Ishikawa (cell line): ENCODE results near the gene ZNF343.

ENCODE experiments used
- CEBPB ChIP-seq: IDR thresholded peaks from 2 replicates; pipeline ENCODE4 v1.6.1; 2012
- CREB1 ChIP-seq: IDR thresholded peaks from 2 replicates; pipeline ENCODE4 v1.6.1; 2012; ENCODE audit warnings: low read depth
- EGR1 ChIP-seq: IDR thresholded peaks from 2 replicates; pipeline ENCODE4 v1.6.1; 2012
- EP300 ChIP-seq: IDR thresholded peaks from 2 replicates; pipeline ENCODE4 v1.6.1; 2012; ENCODE audit warnings: borderline replicate concordance
- FOXM1 ChIP-seq: IDR thresholded peaks from 2 replicates; pipeline ENCODE4 v1.6.1; 2012; ENCODE audit warnings: low read depth, borderline replicate concordance
- MAX ChIP-seq: IDR thresholded peaks from 2 replicates; pipeline ENCODE4 v1.6.1; 2012
- NFIC ChIP-seq: IDR thresholded peaks from 2 replicates; pipeline ENCODE4 v1.6.1; 2012
- RAD21 ChIP-seq: IDR thresholded peaks from 2 replicates; pipeline ENCODE4 v1.6.1; 2012; ENCODE audit warnings: low read depth
- REST ChIP-seq: IDR thresholded peaks from 2 replicates; pipeline ENCODE4 v1.6.1; 2012; ENCODE audit warnings: low read depth, mild to moderate bottlenecking
- TAF1 ChIP-seq: IDR thresholded peaks from 2 replicates; pipeline ENCODE4 v1.6.1; 2012; ENCODE audit warnings: low read depth, mild to moderate bottlenecking
- TCF12 ChIP-seq: IDR thresholded peaks from 2 replicates; pipeline ENCODE4 v1.6.1; 2012; ENCODE audit warnings: low read depth
- TEAD4 ChIP-seq: IDR thresholded peaks from 2 replicates; pipeline ENCODE4 v1.6.1; 2012
- USF1 ChIP-seq: IDR thresholded peaks from 2 replicates; pipeline ENCODE4 v1.6.1; 2012
- YY1 ChIP-seq: IDR thresholded peaks from 2 replicates; pipeline ENCODE4 v1.6.1; 2012; ENCODE audit warnings: low read depth
- ZBTB7A ChIP-seq: IDR thresholded peaks from 2 replicates; pipeline ENCODE4 v1.6.1; 2012; ENCODE audit warnings: low read depth

The ZNF343 gene

GRCh38 chr20:2541940-2542339 is 33.2 kb upstream of the ZNF343 start:
- TF ChIP-seq EGR1: no peak
- TF ChIP-seq NFIC: no peak
- TF ChIP-seq MAX: no peak
- no peak for TF ChIP-seq REST
- TF ChIP-seq TAF1: no peak
- no peak for TF ChIP-seq CEBPB
- TF ChIP-seq ZBTB7A: no peak
- TF ChIP-seq TEAD4: no peak
- no peak for TF ChIP-seq USF1
- TF ChIP-seq TCF12: no peak
- TF ChIP-seq FOXM1: no peak
- no peak for TF ChIP-seq RAD21
- TF ChIP-seq CREB1: no peak
- no peak for TF ChIP-seq EP300

GRCh38 chr20:2538931-2539720 is 30.4 kb upstream of the ZNF343 start:
- TF ChIP-seq TEAD4: no peak
- TF ChIP-seq TAF1: no peak
- TF ChIP-seq USF1: no peak
- no peak for TF ChIP-seq YY1
- no peak for TF ChIP-seq FOXM1
- no peak for TF ChIP-seq REST
- no peak for TF ChIP-seq CREB1
- TF ChIP-seq MAX: no peak
- TF ChIP-seq RAD21: no peak
- no peak for TF ChIP-seq EGR1
- no peak for TF ChIP-seq CEBPB
- TF ChIP-seq ZBTB7A: no peak
- TF ChIP-seq NFIC: no peak
- no peak for TF ChIP-seq EP300
- no peak for TF ChIP-seq TCF12

- TF ChIP-seq EP300 (no peak), FOXM1 (no peak), EGR1 (no peak), TAF1 (no peak), RAD21 (no peak), TEAD4 (no peak), REST (no peak), USF1 (no peak), TCF12 (no peak), CREB1 (no peak), ZBTB7A (no peak), YY1 (no peak), CEBPB (no peak), MAX (no peak), NFIC (no peak)
Observed at GRCh38 chr20:2538356-2538755, 29.6 kb upstream of the ZNF343 start.
